Stimulated activated CD4-positive, alpha-beta T cell treated with anti-CD3 and anti-CD28 coated beads, Interleukin-4, amount 100 ng/mL, for 48 hours (primary cell): Measurements from ENCODE around the gene SYNJ1.
"Not testable (repeated sequence)": the region's sequence is repeated elsewhere in the genome, so short reads cannot be mapped to it uniquely, and the experiment has no call there.

Experiments
- DNase-seq, 2 donors: peaks; one replicate each; pipeline ENCODE4 v3.0.0-alpha.2; 2020; ENCODE audit warnings: low read depth in 2 of 2

The SYNJ1 gene

DNA sequence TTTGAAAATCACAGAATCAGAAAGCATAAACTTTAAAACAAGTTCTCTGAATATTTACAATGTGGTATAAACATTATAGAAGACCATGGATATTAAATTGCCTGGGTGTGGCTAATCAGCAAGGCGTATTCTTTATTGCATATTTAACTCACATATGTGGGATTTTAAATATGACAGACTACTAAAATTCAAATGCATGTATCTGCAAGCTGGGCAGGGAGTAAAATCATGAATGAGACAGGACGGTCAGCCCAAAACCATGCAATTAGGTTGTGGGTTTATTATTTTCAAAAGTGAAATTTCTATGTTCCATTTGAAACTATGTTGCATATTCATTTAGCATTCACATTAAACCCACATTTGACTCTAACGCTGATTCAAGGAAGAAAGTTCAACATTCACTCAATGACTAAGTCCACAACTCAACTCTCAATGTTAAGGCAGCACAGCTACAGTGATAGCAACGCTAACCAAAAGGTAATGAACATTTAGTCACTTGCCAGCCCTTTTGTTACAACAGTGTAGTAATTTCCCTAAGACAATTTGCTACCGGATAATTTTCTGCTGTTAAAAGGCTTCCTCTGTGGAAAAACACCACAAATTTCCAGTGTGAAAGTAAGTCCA is 6.3 kb upstream of the SYNJ1 start:
- no peak for DNase-seq

DNA sequence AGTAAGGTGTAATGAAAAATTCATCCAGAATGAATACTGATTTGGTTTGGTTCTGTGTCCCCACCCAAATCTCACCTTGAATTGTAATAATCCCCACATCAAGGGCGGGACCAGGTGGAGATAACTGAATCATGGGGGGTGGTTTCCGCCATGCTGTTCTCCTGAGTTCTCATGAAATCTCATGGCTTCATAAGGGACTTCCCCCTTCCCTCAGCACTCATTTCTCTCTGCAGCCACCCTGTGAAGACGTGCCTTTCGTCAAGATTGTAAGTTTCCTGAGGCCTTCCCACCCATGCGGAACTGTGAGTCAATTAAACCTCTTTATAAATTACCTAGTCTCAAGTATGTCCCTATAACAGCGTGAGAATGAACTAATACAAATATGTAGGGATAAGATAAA is 5.5 kb upstream of the SYNJ1 start:
- peak; percentile 37 to 42 for DNase-seq

DNA sequence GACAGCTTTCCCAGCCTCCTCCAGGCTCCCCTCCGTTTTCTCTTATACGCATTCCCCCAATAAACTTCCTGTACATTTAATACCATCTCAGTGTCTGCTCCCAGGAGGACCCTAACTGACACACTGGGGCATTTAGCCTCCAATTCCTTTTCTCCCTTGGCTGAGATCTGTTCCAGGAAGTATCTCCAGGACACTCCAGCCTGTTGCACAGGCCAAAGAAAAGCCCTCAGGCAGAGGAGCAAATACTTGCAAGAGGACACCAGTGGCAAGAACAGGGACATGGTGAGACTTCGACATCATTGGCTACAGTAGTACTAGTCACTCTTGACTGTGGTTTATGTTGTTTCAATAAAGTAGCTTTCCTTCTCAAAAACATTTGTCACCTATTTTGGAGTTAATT is 4.7 kb upstream of the SYNJ1 start:
- DNase-seq = no peak

DNA sequence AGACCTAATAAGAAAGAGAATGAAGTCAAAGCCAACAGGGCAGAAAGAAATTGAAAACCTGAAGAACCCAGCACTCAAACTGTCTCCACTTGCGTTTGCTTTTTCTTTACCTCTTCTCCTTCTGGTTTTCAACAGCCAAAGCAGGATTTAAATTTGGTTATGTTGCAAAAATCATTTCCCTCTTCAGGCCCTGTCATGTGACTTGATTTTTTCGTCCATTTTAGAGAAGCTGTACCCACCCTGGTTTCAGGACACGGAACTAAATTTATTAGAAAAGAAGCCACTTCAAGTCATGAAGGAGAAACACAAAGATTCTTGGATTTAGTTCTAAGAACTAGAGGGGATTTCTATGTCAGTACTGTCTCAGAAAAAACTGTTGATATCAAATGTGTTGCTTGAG is 1.0 kb upstream of the SYNJ1 start:
- no peak for DNase-seq

DNA sequence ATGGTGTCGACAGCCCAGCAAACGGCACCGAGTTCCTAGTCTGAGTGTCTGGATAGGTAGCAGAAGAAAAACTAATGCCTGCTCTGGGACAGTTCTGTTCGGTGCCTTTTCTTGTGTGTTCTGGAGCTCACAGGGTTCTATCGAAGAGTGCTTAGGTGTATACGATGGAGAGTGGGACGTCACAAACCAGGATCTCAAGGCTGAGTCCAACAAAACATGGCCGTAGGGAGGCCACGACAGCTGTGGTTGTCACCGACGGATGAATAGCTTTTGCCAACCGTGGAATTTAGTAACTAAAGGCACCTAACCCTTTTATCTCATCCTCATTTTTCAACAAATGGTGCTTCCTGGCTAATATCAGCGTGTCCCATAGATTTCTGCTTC is 635 bp upstream of the SYNJ1 start:
- DNase-seq = no peak

DNA sequence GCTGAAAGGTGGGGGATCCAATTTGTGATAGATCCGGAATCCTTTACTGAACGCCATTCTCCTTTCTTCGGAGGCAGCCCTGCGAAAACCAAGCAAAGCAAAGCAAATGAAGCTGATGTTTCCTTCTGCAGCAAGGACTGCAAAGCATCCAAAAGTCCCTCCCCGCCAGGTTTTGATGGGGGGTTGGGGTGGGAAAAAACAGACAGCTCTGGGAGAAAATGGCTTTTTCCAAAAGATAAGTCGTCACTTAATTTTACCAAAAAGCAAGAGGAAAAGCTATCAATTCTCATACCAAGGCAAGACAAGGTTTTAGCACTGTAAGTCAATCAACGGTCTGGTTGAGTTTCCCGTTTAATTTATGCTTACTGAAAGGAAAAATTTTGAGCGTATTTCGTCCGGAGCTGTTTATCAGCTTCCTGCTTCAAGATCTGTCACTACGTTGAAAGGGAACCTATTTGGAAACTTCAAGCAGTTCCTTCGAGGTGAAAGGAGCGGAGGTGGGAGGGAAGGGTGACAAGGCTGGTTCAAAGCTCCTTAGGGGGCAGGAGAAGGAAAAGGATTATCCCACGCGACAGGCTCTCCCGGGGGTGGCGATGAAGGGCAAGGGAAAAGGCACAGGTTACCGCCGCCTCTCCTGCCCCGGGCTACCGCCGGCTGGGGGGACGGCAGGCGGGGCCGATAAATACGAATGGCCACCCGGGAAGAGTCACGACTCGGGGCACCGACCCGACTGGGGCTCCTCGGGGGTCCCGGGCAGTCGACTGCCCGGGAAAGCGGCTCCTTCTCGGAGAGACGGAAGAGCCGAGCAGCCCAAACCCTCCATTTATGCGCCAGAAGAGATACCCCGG is 750 bp downstream of the SYNJ1 start:
- DNase-seq = no peak

DNA sequence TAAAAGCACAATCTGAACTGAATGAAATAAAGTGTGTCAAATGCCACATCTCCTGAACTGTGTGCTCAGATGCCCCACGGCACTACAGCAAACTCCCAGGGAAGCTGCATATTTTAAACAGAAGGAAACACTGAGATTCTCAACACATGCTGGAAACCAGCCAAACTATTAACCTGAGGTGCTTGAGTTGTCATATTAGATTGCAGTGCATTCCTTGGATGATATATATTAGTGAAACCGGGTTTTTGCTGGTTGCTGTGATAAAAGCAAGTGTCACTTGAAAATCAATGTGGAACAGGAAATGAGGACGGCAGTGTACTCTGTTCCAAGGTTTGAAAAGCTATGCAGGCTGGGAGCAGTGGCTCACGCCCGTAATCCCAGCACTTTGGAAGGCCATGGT is 8.7 kb downstream of the SYNJ1 start:
- DNase-seq = no peak

DNA sequence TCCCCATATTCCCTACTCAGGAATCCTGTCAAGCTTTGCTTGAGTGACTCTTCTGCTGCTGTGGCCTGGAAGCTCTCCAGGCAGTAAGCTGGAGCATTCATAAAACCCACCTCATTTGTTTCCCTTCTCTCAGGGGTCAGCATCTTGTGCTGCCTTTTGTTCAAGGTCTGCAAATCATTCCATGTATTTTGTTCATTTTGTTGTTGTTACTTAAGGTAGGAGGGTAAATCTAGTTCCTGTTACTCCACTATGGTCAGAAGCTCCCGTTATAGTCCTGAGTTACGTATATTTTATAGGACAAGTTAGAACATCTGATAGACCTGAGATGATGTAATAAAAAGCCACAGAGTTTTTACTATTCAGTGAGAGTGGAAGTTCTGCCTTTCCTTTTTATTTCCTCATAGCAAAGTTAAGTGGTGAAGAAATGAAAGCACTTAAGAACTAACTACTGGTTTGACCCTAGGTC is 9.9 kb downstream of the SYNJ1 start:
- DNase-seq = no peak

DNA sequence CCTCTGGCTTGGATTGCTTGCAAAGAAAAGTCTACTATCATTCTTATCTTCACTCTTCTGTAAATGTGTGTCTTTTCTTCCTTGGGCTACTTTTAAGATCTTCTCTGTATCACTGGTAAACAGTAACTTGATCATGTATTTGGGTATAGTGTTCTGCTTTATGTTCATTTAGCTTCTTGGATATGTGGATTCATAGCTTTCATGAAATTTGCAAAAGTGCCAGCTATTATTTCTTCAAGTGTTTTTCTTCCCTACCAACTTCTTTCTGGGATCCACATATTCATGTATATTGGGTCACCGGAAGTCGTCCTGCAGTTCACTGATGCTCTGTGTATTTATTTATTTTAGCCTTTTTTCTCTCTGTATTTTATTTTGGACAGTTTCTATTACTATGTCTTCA is 11.3 kb downstream of the SYNJ1 start:
- DNase-seq = no peak

DNA sequence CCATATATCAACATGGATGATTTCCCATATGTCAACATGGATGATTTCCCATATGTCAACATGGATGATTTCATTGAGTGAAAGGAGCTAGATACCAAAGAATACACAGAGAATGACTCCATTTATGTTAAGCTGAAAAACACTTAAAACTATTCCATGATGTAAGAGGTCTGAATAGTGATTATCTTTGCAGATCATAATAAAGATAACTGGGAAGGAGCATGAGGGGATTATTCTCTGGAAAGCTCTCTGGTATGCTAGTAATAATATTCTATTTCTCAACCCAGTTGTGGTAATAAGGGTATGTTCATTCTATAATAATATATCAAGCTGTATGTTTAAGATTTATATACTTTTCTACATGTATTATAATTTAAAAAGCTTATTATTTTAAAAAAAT is 14.1 kb downstream of the SYNJ1 start:
- DNase-seq = no peak

DNA sequence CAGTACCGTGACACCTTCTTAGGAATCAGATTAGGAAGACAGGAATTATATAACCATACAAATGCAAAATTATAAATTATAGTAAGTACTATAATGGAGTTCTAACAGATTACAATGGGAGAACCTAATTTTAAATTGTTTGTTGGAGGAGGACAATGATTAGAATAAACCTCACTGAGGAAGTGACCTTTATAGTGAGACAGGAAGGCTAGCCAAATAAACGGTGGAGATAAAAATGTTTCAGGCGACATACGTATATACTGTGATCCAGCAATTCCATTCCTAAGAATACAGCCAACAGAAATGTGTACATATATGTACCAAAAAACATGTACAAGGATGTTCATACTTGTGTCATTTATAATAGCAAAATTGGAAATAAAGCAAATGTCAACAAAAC is 15.2 kb downstream of the SYNJ1 start:
- DNase-seq = no peak

DNA sequence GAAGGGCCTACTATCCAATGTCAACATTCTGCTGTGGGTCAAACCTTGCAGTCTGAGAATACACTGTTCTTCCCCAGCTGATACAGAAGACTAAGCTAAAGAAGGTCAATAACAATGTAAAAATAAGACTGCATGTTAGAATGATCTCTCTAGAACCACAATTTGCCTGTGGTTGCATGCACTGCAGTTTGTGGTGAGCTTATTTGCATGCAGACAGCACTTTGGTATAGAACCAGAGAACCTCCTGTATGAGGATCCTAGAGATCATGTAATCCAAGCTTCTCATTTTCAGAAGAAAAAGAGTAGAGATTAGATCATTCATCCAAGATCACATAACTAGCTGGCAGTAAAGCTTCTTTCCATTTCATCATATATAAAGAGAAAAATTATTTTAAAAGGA is 15.8 kb downstream of the SYNJ1 start:
- DNase-seq = no peak

DNA sequence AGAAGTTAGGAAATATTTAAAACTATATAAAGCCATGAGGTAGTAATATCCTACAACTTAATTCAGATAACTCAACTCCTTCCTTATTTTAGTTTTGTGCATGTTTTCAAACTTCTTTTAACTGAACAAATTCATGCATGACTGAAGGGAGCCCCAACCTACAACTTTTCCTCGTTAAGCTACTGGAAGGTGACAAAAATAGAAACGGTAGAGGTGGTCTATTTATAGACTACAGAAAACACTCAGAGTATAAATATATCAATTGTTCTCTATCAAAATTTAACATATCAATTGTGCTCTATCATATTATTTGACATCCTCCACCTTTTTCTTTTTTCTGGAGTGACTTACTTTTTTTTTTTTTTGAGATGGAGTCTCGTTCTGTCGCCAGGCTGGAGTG is 16.8 kb downstream of the SYNJ1 start:
- no peak for DNase-seq

DNA sequence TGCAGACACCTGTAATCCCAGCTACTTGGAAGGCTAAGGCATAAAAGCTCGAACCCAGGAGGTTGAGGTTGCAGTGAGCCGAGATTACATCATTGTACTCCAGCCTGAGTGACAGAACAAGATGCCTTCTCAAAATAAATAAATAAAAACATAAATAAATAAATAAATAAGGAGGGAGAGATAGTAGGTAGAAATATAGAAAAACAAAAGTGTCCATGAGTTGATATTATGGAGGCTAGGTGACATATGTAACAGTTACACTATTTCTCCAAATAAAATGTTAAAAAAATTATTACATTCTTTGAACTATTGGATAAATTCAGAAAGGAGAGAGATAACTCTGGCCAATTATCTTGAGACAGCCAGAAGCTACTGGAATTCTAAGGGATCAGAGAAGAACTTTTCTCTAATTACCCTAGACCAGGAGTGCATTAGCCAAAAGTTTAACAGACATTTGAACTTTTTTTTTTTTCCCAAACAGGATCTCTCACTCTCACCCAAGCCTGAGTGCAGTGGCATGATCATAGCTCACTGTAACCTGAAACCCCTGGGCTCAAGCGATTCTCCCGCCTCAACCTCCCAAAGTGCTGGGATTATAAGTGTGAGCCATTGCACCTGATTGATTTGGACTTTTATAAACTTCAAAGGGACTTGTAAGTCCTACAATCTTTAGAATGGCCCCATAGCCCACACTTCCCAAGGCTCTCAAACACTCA is 17.6 kb downstream of the SYNJ1 start:
- no peak for DNase-seq

DNA sequence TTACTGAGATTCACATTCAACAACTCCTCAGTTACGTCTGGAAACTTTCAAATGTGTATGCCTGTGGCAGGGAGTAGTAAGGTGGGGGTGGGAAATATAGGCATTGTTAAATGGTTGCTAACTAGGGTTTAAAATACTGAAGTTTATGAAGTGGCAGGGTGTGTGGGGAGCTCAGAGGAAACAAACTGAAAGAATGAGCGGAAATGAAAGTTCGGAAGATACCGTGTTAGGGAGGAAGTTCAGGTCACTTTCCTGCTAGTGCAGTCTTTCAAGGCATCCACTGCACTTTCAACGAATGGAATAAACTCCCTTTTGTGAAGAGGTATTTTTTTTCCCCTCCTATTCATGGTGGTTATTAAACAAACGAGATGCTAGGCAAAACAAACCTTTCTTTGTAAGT is 19.7 kb downstream of the SYNJ1 start:
- DNase-seq = no peak

DNA sequence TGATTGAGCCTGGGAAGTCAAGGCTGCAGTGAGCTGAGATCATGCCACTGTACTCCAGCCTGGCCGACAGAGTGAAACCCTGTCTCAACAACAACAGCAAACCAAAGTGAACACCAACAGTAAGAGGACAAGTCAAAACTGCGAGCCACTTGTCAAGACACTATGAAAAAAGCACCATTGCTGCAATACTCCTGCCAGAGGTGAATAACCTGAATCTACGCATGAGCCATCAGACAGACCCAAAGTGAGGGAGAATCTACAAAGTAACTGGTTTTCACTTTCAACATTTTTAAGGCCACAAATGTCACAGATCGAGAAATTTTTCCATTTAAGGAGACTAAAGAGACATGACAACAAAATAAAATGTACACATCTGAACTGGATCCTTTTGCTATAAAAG is 21.9 kb downstream of the SYNJ1 start:
- no peak for DNase-seq

DNA sequence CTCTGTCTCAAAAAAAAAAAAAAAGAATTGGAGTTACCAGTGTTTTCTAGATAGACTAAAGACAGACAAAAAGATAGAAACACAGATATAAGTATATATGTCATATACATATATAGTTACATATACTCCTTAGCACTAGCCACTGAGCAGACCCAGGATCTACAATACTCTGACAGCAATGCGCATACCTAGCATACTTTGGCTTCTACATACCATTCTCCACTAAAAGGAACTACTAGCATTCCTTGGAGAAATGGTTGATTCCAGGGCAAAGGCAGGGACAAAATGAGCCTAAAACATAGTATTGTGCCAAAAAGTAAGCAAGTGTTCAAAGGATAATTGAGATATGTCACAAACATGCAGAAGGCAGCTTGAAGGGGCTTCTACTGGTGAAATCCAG is 22.7 kb downstream of the SYNJ1 start:
- DNase-seq = no peak

DNA sequence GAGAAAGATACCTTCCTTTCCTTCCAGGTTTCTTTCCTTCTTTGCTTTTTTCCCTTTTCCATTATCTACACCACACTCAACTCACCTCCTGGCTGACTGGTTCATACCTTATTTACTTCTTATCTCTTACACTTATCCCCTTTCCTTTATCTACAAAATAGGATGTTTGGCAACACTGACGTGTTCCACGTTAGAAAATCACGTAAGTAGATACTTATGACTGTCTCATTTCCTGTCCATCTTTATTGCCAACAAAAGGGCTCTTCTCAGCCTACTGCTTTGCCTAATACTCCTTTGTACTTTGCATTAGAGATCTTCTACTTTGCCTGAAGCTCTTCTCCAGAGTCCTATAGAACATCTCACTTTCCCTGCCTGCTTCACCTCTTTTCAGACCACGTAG is 25.1 kb downstream of the SYNJ1 start:
- DNase-seq = no peak

DNA sequence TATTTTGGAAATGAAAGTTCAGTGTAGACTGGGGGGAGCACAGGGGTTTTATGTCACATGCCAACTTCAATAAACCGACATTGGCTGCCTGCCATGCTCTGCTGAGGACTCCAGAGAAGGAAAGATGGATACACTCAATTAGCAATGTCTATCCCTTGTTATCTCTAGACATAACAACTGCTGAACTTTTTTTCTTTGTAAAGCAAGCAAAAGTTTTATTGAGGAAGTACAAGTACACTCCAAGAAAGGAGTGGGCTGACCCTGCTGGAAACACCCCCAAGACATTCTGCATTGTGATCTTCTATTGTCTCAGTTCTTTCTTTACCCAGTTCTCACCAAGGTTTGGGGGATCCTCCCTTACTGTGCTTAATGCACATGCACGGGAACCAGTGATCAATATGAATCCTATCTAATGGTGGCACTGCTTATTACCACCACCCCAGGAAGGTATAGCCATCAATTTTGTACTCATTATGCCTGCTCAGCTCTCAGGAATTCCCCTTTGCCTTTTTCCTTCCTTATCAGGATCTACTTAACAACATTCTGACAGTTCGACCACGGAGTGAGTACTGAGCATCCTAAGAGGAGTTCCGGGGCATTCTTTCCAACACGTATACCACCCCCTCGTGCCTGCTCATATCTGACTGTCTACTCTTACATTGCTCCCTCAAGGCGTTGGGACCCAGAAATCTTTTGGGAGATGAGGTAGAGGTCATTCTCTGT is 28.7 kb downstream of the SYNJ1 start:
- no peak for DNase-seq

DNA sequence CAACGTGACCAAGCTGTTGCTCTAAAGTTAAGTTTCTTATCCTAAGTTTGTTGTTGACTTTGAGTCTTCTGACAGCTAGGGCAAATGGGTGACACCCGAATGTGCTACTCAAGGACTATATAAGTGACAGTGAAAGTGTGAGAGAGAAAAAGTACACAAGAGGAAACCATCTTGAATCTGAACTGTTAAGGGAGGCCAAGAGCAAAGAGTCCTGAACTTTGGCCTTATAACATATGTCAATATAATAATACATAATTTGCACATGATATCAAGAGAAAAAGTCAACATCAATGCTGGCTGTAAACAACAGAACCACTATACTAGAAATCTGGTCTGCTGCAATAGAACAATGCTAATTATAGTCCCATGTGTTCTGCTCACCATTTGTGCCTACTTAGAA is 29.5 kb downstream of the SYNJ1 start:
- DNase-seq = no peak

DNA sequence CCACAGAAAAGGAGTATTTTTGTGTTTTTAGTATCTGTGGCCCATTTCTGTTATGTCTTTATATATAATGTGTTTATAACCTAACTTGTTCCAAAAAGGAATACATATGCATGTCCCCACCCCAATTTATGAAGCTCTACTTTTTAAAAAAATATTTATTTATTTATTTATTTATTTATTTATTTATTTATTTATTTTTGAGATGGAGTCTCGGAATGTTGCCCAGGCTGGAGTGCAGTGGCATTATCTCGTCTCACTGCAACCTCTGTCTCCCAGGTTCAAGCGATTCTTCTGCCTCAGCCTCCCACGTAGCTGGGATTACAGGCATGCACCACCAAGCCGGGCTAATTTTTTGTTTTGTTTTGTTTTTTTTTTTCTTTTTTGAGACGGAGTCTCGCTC is 32.3 kb downstream of the SYNJ1 start:
- DNase-seq = not testable (repeated sequence)

DNA sequence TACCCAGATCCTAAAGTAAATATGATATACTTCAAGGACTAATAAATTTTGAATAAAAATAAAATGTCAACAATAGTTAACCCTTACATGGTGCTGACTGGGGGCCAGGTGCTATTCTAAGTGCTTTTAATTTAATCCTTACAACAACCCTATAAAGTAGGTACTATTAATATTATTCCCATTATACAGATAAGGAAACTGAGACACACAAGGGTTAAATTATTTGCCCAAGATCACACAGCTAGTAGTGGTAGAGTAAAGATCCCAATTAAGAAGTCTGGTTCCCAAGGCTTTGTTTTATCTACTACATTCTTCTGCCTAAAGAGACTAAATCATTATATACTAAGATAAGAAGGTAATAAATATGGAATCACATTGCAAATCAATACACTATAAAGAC is 34.2 kb downstream of the SYNJ1 start:
- no peak for DNase-seq
